Suprapubic skin (tissue), 4 donors: ENCODE data around the gene NAA35. TPM values are rescaled to one million over a fixed set of nuclear protein-coding genes. Genes with fewer than 3 reads are reported as not detected.

Experiments used
- DNase-seq, 2 donors: peaks; one replicate each; pipeline ENCODE4 v3.0.0-alpha.2; 2019; ENCODE audit warnings: low spot score in 2 of 2
- H3K27ac ChIP-seq: fragments of 200-600 bp; sonication (generic); one replicate; pipeline ENCODE4 v1.5.1; 2019
- H3K27me3 ChIP-seq: fragments of 200-600 bp; sonication (generic); one replicate; pipeline ENCODE4 v1.5.1; 2019
- H3K36me3 ChIP-seq: fragments of 200-600 bp; sonication (generic); one replicate; pipeline ENCODE4 v1.5.1; 2019
- H3K4me1 ChIP-seq: fragments of 200-600 bp; sonication (generic); one replicate; pipeline ENCODE4 v1.5.1; 2019
- H3K4me3 ChIP-seq: fragments of 200-600 bp; sonication (generic); one replicate; pipeline ENCODE4 v1.5.1; 2019; ENCODE audit warnings: mild to moderate bottlenecking
- H3K9me3 ChIP-seq: fragments of 200-600 bp; sonication (generic); one replicate; pipeline ENCODE4 v1.5.1; 2019
- EP300 ChIP-seq: sonication (generic); formaldehyde crosslinking; IDR thresholded peaks from one replicate; pipeline ENCODE4 v1.6.1; 2017; ENCODE audit warnings: antibody characterized with exemption
- POLR2A ChIP-seq, 2 donors: fragments of 450-650 bp; IDR thresholded peaks; one replicate each; pipeline ENCODE4 v1.6.1; 2017; ENCODE audit warnings: antibody characterized with exemption in 2 of 2, mild to moderate bottlenecking in 2 of 2, moderate library complexity in 2 of 2
- POLR2AphosphoS5 ChIP-seq, 3 donors: sonication (generic); formaldehyde crosslinking; IDR thresholded peaks; one replicate each; pipeline ENCODE4 v1.6.1; 2017; ENCODE audit warnings: antibody characterized with exemption in 3 of 3
- WGBS: methylation state at CpG from one replicate; pipeline ENCODE4 v1.1.5; 2018; 5-methylcytosine and 5-hydroxymethylcytosine counted together
- total RNA-seq, 4 donors: library from RNA; depleted of rRNA; stranded (reverse); fragments of >200 nt; gene quantifications; one replicate each; pipeline ENCODE4 v1.1.0, GENCODE V29; 2016
- TF ChIP-seq, protein P1 (sequence below), 2 donors: fragments of 200-600 bp in 1 of 2; fragments of 450-650 bp in 1 of 2; sonication (generic) in 1 of 2; IDR thresholded peaks; one replicate each; pipeline ENCODE4 v1.5.1; 2016 to 2019; ENCODE audit warnings: antibody characterized with exemption in 2 of 2, mild to moderate bottlenecking in 1 of 2, moderate library complexity in 1 of 2

NAA35 gene
- total RNA-seq, 4 donors from 2014 or later = 10.5 to 29.2 (median 13.2) TPM

GRCh38 chr9:85949586-85950335 lies 8.8 kb downstream of the NAA35 start:
- no peak for DNase-seq

GRCh38 chr9:85959955-85960354 lies 19.0 kb downstream of the NAA35 start:
- 84% methylated on average over 3 of the region's 3 CpGs for WGBS
- H3K27ac ChIP-seq = no peak overlapping the region
- peaks cover 19% of the 10 kb centered on the region for H3K36me3 ChIP-seq

More at GRCh38 chr9:85949586-85950335, 8.8 kb downstream of the NAA35 start:
- H3K4me3 ChIP-seq = no peak overlapping the region
- no peaks in the 10 kb centered on the region for H3K9me3 ChIP-seq
- no peak for TF ChIP-seq POLR2AphosphoS5 (IDR thresholded peaks at IDR 0.05)
- TF ChIP-seq, protein P1, sequence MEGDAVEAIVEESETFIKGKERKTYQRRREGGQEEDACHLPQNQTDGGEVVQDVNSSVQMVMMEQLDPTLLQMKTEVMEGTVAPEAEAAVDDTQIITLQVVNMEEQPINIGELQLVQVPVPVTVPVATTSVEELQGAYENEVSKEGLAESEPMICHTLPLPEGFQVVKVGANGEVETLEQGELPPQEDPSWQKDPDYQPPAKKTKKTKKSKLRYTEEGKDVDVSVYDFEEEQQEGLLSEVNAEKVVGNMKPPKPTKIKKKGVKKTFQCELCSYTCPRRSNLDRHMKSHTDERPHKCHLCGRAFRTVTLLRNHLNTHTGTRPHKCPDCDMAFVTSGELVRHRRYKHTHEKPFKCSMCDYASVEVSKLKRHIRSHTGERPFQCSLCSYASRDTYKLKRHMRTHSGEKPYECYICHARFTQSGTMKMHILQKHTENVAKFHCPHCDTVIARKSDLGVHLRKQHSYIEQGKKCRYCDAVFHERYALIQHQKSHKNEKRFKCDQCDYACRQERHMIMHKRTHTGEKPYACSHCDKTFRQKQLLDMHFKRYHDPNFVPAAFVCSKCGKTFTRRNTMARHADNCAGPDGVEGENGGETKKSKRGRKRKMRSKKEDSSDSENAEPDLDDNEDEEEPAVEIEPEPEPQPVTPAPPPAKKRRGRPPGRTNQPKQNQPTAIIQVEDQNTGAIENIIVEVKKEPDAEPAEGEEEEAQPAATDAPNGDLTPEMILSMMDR (IDR thresholded peaks at IDR 0.05) = no peak
- no peak for TF ChIP-seq POLR2A (IDR thresholded peaks at IDR 0.05)
- TF ChIP-seq EP300 = no peak
- H3K27ac ChIP-seq = no peak overlapping the region
- H3K27me3 ChIP-seq = no peaks in the 10 kb centered on the region
- WGBS = 71% methylated on average over 4 of the region's 4 CpGs
- peaks cover 26% of the 10 kb centered on the region for H3K36me3 ChIP-seq
- H3K4me1 ChIP-seq = peaks cover under 1% of the 10 kb centered on the region

DNA sequence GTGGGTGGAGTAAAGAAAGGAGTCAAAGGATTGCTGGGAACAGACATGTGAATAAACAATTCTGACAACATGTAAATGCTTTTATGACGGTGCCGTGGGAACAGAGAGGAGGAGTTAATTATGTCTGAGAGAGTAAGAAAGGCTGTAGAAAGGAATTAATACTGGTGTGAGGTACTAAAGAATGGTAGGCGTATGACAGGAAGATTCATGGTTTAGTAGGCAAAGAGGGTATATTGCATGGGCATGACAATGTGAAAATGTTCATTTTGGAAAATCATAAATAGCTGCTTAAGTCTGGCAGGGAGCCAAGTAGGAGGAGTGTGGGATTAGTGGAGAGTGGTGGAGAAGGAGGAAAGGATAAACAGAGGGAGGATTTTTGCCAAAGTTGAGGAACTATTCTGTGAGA lies 19.7 kb downstream of the NAA35 start:
- no peak for DNase-seq

More at GRCh38 chr9:85959955-85960354, 19.0 kb downstream of the NAA35 start:
- peaks cover 6% of the 10 kb centered on the region for H3K4me1 ChIP-seq
- H3K9me3 ChIP-seq = no peaks in the 10 kb centered on the region
- H3K27me3 ChIP-seq = no peaks in the 10 kb centered on the region
- H3K4me3 ChIP-seq = no peak overlapping the region
- DNase-seq = no peak
- no peak for TF ChIP-seq EP300
- TF ChIP-seq, protein P1 (IDR thresholded peaks at IDR 0.05) = no peak
- TF ChIP-seq POLR2A (IDR thresholded peaks at IDR 0.05) = no peak
- no peak for TF ChIP-seq POLR2AphosphoS5 (IDR thresholded peaks at IDR 0.05)

DNA sequence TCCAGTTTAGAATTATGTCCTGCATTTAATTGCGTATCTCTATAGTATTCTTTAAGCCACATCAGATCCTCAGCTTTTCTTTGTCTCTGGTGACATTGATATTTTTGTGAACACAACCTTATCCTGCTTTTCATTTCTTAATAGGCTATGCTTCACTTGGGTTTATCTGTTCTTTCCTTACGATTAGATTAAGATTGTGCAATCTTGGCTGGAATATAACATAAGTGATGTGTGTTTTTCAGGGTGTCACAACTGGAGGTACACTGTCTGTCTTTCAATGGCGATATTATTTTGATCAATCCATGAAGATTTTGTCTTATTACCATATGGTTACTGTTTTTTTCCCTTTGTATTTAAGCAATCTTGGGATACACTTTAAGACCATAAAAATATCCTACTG lies 23.6 kb downstream of the NAA35 start:
- Histone ChIP-seq H3K27ac (no peak overlapping the region), H3K36me3 (peaks cover 39% of the 10 kb centered on the region), H3K4me3 (no peak overlapping the region), H3K27me3 (no peaks in the 10 kb centered on the region), H3K4me1 (peaks cover 6% of the 10 kb centered on the region), H3K9me3 (no peaks in the 10 kb centered on the region)
- WGBS = 92% methylated on average over 3 of the region's 3 CpGs
- no peak for DNase-seq
- TF ChIP-seq EP300 (no peak), POLR2AphosphoS5 (IDR thresholded peaks at IDR 0.05) (no peak), POLR2A (IDR thresholded peaks at IDR 0.05) (no peak)
- TF ChIP-seq, protein P1 (IDR thresholded peaks at IDR 0.05) = no peak

More for the DNA sequence above, 19.7 kb downstream of the NAA35 start:
- Histone ChIP-seq H3K9me3 (no peaks in the 10 kb centered on the region), H3K27me3 (no peaks in the 10 kb centered on the region), H3K27ac (no peak overlapping the region), H3K4me1 (peaks cover 6% of the 10 kb centered on the region), H3K4me3 (no peak overlapping the region), H3K36me3 (peaks cover 26% of the 10 kb centered on the region)
- 49% methylated on average over 3 of the region's 3 CpGs for WGBS
- TF ChIP-seq POLR2AphosphoS5 (IDR thresholded peaks at IDR 0.05) (no peak), EP300 (no peak), POLR2A (IDR thresholded peaks at IDR 0.05) (no peak)
- TF ChIP-seq, protein P1 (IDR thresholded peaks at IDR 0.05) = no peak

DNA sequence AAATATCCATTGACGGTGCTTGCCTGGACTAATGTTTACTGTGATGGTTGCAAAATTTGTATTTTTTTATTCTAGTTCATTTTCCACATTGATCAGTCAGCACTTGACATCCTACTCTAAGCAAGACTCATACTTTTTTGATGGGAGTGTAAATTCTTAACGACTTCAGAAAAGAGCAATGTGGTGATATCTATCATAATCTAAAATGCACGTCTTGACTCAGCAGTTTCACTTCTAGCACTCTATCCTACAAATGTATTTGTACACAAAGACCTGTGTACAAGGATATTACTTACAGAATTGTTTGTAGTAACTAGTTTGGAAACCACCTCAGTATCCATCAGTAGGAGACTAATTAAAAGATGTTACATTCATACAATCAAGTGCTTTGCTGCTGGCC lies 24.0 kb downstream of the NAA35 start:
- Histone ChIP-seq H3K36me3 (peaks cover 40% of the 10 kb centered on the region), H3K4me1 (peaks cover 6% of the 10 kb centered on the region), H3K9me3 (no peaks in the 10 kb centered on the region), H3K27ac (no peak overlapping the region), H3K27me3 (no peaks in the 10 kb centered on the region), H3K4me3 (no peak overlapping the region)
- TF ChIP-seq EP300 = no peak
- no peak for DNase-seq
- WGBS = 87% methylated on average over 3 of the region's 3 CpGs
